Measurements from ENCODE around the gene ZNF587.
A peak's percentile ranks its signal among the peaks of the same experiment; 100 is the strongest.
"Not testable (repeated sequence)": the region's sequence is repeated elsewhere in the genome, so short reads cannot be mapped to it uniquely, and the experiment has no call there.

ZNF587 gene

GRCh38 chr19:57823155-57823554, 26.5 kb upstream of the ZNF587 start:
- not testable (repeated sequence) for DNase-seq

- DNase-seq: not testable (repeated sequence)
These were observed 26.1 kb upstream of the ZNF587 start for GRCh38 chr19:57823608-57824007.

GRCh38 chr19:57825511-57825910, 24.1 kb upstream of the ZNF587 start:
- no peak for DNase-seq

GRCh38 chr19:57829316-57829715, 20.3 kb upstream of the ZNF587 start:
- no peak for DNase-seq

GRCh38 chr19:57830071-57830602, 19.5 kb upstream of the ZNF587 start, which contains the start of gene ZNF587B:
Gene ZNF587B (plus strand): TSS chr19:57830299. CDS start chr19:57830529, 230 bp downstream.
- DNase-seq: peak; percentile 46

GRCh38 chr19:57836991-57837390, 12.7 kb upstream of the ZNF587 start:
- DNase-seq: not testable (repeated sequence)

GRCh38 chr19:57838622-57839191, 11.0 kb upstream of the ZNF587 start:
- DNase-seq: not testable (repeated sequence)

GRCh38 chr19:57841122-57841763, 8.4 kb upstream of the ZNF587 start:
- no peak for DNase-seq

- not testable (repeated sequence) for DNase-seq
These were observed 2.5 kb upstream of the ZNF587 start for GRCh38 chr19:57847164-57847563.

- DNase-seq: not testable (repeated sequence)
These were observed 445 bp upstream of the ZNF587 start for GRCh38 chr19:57849162-57849665.

GRCh38 chr19:57850553-57851017, 926 bp downstream of the ZNF587 start:
- DNase-seq: peak; percentile 38

GRCh38 chr19:57851812-57852603, 2.3 kb downstream of the ZNF587 start:
- not testable (repeated sequence) for DNase-seq

GRCh38 chr19:57854117-57854516, 4.5 kb downstream of the ZNF587 start:
- DNase-seq: not testable (repeated sequence)

- not testable (repeated sequence) for DNase-seq
These were observed 12.7 kb downstream of the ZNF587 start for GRCh38 chr19:57862351-57862750.

- no peak for DNase-seq
These were observed 18.3 kb downstream of the ZNF587 start for GRCh38 chr19:57867868-57868492.

GRCh38 chr19:57869655-57870054, 20.0 kb downstream of the ZNF587 start:
- DNase-seq: not testable (repeated sequence)

GRCh38 chr19:57870225-57870624, 20.6 kb downstream of the ZNF587 start:
- no peak for DNase-seq

- no peak for DNase-seq
These were observed 22.8 kb downstream of the ZNF587 start for GRCh38 chr19:57872450-57872849.

GRCh38 chr19:57873883-57874799, 24.5 kb downstream of the ZNF587 start:
- not testable (repeated sequence) for DNase-seq

GRCh38 chr19:57886046-57886445, 36.4 kb downstream of the ZNF587 start:
- DNase-seq: no peak

- no peak for DNase-seq
These were observed 37.7 kb downstream of the ZNF587 start for GRCh38 chr19:57887195-57887941.

Data from stimulated activated CD4-positive, alpha-beta T cell treated with anti-CD3 and anti-CD28 coated beads, Interleukin-15, amount 100 ng/mL, for 24 hours (primary cell).